ENCODE data around the gene LIN7A.
"Not testable (repeated sequence)": the region's sequence is repeated elsewhere in the genome, so short reads cannot be mapped to it uniquely, and the experiment has no call there.

LIN7A gene

DNA sequence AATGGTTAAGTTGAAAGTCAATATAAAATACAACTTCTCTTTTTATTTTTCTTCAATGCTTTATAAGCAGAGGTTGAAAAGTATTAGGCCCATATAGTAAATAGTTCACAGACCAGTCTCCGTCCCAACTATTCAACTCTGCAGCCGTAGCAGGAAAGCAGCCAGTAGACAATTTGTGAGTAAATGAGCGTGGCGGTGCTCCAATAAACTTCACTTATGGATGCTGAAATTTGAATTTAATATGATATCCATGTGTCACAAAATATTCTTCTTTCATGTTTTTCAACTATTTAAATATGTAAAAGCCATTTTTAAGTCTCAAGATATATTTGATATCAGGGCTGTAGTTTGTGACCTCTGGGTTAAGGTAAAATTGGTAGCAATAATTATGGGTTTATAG is 17.7 kb downstream of the LIN7A start:
- DNase-seq (ENCODE audit: low read depth in 2 of 2) = no peak

DNA sequence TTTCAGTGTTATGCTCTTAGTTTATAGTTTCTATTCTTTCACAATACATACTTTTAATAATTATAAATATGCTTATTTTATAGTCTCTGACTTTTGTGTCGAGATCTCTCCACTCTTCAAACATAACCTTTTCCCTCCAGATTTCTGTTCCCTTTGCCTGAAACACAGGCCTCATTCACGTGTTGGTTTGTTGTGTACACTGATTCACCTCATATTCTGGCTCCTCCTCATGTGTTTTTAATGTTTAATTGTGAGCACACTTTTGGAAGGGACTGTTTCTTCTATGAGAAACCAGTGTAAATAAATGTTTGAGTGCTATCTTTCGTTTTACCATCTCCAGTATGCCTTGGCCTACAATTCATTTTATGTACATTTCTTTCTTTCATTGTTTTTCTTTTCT is 20.1 kb downstream of the LIN7A start:
- DNase-seq (ENCODE audit: low read depth in 2 of 2) = no peak

GRCh38 chr12:80912901-80913770 is 24.6 kb downstream of the LIN7A start:
- no peak for DNase-seq (ENCODE audit: low read depth in 2 of 2)

DNA sequence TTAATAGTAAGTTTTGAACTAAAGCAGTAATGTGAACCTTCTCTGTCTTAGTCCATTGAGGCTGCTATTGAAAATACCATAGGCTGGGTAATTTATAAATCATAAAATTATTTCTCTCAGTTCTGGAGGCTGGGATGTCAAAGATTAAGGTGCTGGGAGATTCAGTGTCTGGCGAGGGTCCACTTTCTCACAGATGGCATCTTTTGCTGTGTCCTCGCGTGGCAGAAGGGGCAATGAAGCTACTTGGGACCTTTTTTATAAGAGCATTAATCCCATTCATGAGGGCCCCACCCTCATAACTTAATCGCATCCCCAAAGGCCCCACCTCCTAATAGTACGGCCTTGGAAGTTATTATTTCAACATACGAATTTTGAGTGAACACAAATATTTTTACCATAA is 28.4 kb downstream of the LIN7A start:
- no peak for DNase-seq (ENCODE audit: low read depth in 2 of 2)

GRCh38 chr12:80902711-80903110 is 35.0 kb downstream of the LIN7A start:
- no peak for DNase-seq (ENCODE audit: low read depth in 2 of 2)

DNA sequence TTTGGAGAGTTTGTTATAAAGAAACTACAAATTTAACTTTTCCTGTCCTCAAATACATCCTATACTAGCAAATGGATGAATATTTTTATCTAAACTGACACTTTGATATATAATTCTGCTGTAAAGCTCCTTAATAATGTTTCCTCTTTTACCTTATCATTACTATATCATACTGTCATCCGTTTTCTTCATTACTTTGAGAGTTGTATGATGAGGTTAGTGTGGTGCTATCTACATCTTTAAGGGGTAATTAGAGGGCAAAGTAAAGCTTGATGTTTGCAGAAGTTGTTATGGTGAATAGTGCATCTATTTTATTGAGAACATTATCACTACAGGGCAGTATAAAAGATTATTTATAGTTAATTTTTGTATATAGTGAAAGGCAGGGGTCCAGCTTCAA is 36.1 kb downstream of the LIN7A start:
- no peak for DNase-seq (ENCODE audit: low read depth in 2 of 2)

- no peak for DNase-seq (ENCODE audit: low read depth in 2 of 2)
Observed at GRCh38 chr12:80895240-80895639, 42.5 kb downstream of the LIN7A start.

DNA sequence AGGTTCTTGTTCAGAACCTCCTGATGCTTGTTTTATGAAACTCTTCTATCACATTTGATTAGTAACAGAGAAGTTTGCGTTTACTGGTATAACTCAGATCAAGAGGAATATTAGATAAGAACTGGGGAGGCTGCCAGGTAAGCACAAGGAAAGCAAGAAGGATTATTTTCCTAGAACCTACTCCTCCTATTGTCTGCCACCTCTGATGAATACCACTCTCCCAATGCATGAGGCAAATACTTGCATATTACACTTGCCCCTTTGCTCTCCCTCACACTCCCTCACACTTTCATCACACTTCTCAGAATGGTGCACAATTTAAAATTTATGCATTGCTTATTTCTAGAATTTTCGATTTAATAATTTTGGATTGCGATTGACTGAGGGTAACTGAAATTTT is 43.6 kb downstream of the LIN7A start:
- DNase-seq (ENCODE audit: low read depth in 2 of 2) = no peak

DNA sequence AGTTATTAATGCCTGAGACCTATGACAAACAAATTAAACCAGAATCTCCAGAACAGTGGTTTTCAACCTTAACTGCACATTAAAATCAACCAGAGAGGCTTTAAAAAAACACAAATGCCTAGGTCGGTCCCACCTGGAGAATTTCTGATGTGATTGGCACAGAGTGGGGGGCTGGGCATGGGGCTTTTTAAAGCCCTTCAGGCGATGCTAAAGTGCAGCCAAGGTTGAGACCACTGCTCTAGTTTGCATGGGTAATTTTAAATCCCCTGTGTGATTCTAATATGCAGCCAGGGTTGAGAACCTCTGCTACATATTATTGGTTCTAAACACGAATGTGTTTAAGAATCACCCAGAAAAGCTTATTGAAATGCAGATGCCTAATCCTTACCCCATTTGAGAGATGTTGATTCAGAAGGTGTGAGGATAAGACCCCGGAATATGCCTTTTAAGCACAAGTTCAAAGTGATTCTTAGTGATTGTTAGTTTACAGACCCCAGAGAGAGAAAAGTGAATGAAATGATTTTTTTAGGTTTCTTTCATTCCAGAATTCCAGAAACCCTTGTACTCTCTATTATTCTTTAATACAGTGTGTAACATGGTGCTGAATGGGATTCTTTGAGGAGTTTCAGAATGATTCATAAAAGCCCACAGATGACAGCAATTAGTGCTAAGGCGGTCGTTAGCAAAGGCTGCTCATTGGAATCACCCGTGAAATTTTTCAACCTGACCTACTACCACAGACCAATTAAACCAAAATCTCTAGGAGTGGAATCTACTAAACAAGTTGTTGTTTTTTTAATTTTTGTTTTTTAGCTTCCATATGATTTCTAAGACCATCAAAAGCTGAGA is 44.9 kb downstream of the LIN7A start:
- no peak for DNase-seq (ENCODE audit: low read depth in 2 of 2)

- DNase-seq (ENCODE audit: low read depth in 2 of 2) = no peak
Observed at GRCh38 chr12:80884651-80885050, 53.1 kb downstream of the LIN7A start.

DNA sequence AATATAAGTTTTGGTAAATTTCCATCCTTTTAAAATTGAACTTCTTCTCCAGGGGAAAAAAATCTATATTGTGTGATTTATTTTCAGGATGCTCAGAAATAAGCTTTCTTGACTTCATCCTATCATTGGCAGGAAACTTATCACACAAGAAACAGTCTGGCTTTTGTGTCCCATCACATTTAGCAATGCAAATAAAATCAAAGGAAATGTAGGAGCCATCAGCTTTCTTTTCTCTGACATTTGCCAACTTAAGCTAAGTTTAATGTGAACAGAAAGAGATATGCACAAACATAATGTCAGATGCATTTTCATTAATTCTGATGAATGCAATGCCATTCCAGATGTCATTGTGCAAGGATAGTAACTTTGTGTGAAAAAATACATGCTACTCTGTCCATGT is 56.6 kb downstream of the LIN7A start:
- no peak for DNase-seq (ENCODE audit: low read depth in 2 of 2)

GRCh38 chr12:80878452-80878851 is 59.3 kb downstream of the LIN7A start:
- not testable (repeated sequence) for DNase-seq (ENCODE audit: low read depth in 2 of 2)

DNA sequence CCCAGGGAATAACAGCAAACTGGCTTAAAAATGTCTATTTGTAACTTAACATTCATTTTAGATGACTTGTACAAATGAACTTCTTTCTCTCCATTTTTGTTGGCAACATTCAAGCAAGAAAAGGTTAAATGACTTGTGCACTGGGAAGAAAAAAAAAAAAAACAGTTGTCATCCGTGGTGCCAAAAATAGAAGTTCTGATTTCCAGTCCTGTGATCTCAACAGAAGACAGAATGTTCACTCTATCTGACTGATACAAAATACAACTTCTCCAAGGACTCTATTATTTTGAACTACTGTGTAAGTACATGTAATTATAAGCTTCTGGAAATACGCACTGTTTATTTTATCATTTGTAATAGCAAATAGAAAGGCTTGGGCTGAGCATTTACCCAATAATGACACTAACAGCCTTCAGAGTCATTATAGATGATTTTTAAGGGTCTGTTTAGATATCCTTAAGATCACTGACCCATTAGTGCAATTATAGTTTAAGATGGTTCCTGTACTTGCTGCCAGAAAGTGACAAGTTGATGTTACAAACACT is 59.9 kb downstream of the LIN7A start:
- DNase-seq (ENCODE audit: low read depth in 2 of 2) = no peak

DNA sequence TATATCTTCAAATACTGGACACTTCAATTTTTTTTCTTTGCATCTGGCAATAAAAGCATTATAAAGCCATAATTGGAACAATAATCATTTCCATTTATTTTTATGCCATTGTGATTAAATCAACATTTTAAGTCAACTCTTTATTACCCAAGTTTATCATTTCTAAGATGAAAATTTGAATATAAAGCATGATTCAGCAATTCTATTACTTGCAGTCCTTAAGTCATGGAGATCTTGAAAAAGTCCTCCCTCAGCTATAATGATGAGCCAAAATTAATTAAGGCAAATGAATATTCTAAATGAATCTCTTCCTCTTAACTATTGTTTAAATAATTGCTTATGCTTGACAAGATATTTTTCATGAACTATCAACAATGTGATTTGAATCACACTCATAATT is 65.7 kb downstream of the LIN7A start:
- no peak for DNase-seq (ENCODE audit: low read depth in 2 of 2)

DNA sequence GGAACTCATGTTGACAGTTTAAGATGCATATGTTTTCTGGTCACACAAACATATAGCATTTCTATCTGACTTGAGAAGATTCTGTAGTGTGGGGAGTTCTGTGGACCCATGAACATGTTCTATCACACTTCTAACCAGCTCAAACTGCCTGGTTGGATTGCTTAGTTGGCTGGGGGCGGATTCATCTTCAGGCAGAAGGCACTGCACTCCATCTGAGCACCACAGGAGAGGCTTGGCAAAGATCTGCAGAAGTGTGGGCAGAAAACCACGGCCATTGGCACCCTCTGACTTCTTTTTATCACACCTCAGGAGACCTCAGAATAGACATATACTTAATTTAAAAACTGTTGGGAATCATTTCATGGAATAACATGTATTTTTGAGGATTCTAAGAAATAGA is 68.5 kb downstream of the LIN7A start:
- DNase-seq (ENCODE audit: low read depth in 2 of 2) = no peak

DNA sequence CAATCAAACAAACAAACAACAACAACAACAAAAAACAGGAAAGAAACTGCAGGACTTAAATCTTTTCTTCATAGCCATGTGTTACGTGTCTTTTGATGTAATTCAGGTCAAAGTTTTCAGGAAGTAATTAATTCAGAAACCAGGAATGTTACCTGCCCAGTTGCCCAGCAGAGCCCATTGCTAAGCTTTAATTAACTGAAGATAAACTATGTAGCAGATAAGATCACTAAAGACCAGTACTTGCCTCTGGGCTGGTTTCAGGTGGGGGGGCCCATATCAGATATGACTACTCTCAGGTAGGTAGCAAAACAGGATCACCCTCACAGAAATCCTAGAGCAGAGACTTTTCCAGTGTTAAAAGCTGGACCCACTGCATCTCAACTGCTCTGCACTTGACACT is 69.2 kb downstream of the LIN7A start:
- no peak for DNase-seq (ENCODE audit: low read depth in 2 of 2)

GRCh38 chr12:80867941-80868340 is 69.8 kb downstream of the LIN7A start:
- DNase-seq (ENCODE audit: low read depth in 2 of 2) = no peak

- no peak for DNase-seq (ENCODE audit: low read depth in 2 of 2)
Observed at GRCh38 chr12:80864046-80864735, 73.5 kb downstream of the LIN7A start.

- no peak for DNase-seq (ENCODE audit: low read depth in 2 of 2)
Observed at GRCh38 chr12:80862531-80862930, 75.2 kb downstream of the LIN7A start.

DNA sequence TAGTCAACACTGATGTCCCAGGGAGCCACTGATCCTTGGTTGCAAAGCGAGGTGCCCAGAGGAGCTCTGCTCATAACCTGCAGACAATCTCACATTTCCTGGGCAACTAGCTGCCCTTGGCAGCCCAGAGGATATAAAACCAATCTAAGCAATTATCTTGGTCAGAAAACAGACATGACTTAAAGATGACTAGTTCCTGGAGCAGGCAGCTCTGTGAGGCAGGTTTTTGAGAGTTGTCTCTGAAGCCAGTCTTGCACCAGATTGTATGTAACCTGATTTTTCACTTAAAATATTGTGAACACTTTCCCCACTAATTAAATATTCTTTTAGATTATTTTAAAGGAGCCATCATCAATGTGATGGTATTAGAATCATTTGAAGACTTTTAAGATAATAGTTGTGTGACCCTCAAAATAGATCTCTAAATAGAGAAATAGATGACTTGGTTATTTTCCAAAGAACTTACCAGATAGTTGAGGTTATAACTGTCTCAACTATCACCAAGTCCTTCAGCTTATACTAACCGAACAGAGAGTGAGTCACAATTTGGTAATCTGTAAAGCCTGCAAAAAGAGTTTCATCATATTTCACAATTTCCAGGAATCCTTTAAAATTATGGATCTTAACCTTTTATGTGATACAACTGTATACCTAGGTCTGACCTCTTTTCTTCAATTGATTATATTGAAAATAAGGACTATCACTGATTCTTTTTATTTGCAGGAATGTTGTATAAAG is 75.9 kb downstream of the LIN7A start:
- no peak for DNase-seq (ENCODE audit: low read depth in 2 of 2)

DNA sequence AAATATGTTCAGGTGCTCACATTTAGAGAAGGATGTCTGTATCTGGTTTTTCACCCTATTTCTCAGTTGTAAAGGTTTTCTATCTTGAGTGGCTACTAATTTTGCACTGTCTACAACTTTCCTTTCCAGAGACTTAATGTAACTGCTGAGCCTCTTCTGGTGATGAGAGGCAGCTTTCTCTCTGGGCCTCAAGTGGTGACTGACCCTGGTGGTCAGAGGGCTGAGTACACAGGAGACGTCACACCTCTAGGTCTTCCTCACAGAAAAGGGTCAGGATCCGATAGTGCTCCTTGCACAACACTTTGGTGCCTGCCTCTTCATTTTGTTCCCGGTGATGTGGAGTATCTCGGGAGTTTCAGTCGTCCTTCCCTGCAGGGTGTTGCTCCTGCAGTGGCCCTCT is 76.8 kb downstream of the LIN7A start:
- DNase-seq (ENCODE audit: low read depth in 2 of 2) = no peak

Data from stimulated activated CD4-positive, alpha-beta T cell treated with anti-CD3 and anti-CD28 coated beads, Interleukin-1b, Interleukin-23, amount 100 ng/mL, for 1 hour (primary cell).